ENCODE measurements around the gene ACTR3C.

ACTR3C gene
- total RNA-seq: 0.13 to 1.4 (median 0.86) reads per million in 18 experiments

DNA sequence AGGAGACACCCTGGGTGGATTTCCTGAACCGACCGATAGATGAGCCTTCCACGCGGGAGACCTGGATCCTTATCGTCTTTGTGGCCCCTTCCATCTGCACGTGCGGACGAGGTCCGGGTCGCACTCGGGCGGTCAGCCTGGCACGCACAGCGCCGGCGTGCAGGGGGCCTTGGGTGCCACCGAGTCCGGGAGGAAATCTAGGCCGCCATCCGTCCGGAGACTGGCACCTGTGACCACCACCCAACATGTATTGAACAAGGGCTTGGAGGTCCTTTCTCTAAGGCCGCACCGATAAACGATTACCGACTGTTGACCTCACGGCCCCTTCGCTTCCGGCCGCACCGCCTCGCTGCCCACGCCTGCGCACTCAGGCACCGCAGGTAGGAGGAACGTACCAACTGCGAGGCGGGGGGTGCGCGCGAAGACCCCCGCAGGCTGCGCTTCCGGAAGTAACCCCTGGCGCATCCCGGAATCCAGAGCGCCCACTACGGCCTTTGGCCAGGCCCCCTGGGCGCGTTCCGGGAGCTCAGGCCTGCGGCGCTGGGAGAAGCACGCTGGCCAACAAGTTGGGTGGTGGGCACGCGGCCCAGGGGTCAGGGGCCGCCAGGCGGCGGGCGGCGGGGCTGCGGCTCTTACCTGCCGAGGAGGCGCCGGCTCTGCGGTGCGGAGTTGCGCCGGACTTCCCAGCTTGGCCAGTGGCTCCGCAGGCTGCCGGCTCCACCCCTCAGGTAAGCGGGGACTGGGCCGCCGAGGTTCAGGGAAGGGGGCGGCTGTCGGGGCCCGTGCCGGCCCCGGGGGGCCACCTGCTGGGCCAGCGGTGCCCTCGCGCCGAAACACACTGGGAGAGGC lies at the start of gene ACTR3C, which contains the start of gene LRRC61:
Gene ACTR3C, minus strand, starts transcription at position 713 of the 849 bp plus-strand sequence. CDS start 28,249 bp downstream, outside the sequence.
Gene LRRC61, plus strand, starts transcription at position 523 of the 849 bp plus-strand sequence. CDS start 13,507 bp downstream, outside the sequence.
- peak; percentile 11 to 37 for DNase-seq

DNA sequence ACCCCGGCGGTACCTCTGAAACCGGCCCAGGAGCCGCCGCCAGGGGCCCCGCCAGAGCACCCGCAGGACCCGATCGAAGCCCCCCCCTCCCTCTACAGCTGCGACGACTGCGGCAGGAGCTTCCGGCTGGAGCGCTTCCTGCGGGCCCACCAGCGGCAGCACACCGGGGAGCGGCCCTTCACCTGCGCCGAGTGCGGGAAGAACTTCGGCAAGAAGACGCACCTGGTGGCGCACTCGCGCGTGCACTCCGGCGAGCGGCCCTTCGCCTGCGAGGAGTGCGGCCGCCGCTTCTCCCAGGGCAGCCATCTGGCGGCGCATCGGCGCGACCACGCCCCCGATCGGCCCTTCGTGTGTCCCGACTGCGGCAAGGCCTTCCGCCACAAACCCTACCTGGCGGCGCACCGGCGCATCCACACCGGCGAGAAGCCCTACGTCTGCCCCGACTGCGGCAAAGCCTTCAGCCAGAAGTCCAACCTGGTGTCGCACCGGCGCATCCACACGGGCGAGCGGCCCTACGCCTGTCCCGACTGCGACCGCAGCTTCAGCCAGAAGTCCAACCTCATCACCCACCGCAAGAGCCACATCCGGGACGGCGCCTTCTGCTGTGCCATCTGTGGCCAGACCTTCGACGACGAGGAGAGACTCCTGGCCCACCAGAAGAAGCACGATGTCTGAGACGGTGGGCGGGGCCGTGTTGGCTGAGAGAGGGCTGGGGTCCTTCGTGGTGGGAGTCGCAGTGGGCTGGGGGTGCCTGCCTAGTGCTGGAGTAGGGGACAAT lies 49.1 kb upstream of the ACTR3C start:
- DNase-seq: no peak

- no peak for DNase-seq
Measured at GRCh38 chr7:150371996-150372270, 48.6 kb upstream of the ACTR3C start.

GRCh38 chr7:150371131-150371995 lies 48.0 kb upstream of the ACTR3C start:
- no peak for DNase-seq

DNA sequence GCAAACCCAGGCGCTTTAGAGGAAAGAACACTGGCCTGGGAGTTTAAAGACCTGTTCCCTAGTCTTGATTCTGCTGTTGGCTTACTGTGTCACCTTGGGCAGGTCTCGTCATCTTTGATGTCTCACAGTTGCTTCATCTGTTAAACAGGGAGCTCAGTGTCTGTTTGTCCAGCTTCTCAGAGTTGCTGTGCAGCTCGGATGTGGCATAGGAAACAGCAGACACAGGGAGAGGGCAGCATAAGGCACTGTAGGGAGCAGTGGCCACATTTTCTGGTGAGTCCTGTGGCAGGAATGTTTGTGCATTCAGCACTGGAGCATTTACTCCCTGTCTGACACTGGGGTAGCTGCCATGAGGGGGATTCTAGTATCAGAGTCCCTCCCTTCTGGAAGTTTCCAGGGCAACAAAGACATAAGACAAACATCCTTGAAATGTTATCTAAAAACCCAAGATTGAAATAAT lies 47.3 kb upstream of the ACTR3C start:
- DNase-seq: no peak

GRCh38 chr7:150369748-150370501 lies 46.6 kb upstream of the ACTR3C start:
- no peak for DNase-seq

DNA sequence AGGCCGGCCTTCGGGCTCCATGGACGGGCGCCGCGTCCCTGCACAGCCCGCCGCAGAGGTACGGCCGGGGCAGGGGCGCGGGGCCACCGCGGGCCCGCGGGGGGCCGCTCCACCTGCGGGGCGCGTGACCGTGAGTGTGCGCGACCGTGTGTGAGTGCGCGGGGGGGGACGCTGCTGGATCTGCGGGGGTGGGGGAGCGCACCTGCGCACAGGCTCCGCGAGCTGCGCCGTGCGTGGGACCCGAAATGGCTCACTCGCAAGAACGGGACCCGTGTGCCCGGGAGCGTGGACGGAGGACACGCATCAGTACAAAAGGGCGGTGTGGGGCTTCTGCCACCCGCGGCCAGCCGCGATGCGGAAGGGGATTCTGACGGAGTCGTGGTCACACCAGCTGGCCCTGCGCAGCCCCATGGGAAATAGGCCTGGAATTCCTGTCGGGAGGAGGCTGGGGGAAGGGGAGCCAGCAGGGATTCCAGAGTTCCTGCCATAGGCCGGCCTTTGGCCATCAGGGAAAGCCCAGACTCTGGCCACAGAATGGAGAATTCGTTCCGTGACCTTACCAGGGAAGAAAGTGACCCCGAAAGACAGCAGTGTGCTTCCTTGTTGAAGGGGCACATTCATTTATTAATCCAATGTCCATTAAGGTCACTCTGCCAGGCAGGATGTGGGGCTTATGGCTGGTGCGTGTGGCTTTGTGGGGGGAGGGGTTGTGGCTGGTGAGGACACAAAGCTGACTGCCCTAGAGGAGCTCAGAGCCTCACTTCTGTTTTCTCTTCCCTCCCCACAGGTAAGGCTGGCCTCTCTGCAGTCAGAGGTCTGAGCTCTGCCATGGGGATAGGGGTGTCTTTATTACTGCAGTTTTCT lies 45.8 kb upstream of the ACTR3C start:
- DNase-seq: peak; percentile 24 to 48

DNA sequence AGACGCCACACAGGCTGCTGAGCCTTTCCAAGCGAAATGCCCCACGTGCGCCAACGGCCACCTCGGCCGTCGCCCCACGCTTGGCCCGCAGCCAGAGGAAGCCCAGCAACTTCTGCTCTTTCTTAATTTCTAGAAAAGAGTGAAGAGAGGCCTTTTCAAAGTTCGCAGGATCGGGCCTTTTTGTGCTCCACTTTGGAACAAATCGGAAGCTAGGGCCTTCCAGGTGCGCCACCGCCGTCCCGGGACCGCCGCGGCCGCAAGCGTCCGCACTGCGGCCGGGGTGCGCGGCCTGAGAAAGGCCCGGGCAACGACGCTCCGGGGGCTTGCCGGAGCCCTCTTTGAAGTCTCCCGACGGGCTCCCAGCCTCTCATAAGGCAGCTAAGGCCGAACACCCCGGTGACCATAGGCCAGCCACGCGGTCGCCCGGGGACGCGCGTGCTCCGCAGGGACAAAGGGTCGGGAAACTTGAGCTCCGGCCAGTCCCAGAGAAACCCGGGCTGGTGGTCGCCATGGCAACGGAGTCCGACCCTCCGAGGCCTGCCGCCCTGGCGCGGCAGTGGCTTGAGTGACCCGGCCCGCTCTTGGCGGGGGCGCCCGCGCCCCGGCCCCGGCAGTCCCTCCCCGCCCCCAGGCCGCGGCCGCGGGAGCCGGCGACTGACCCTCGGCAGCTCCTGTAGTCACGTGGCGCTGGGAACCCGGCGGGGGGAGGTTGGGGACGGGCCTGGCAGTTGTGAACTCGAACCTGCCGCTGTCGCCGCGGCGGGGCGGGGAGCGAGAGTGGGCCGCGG lies 44.9 kb upstream of the ACTR3C start, which contains the start of gene REPIN1:
Gene REPIN1, plus strand, starts transcription at position 727 of the 788 bp plus-strand sequence. CDS start 890 bp downstream, outside the sequence.
- DNase-seq: peak; percentile 78 to 89

DNA sequence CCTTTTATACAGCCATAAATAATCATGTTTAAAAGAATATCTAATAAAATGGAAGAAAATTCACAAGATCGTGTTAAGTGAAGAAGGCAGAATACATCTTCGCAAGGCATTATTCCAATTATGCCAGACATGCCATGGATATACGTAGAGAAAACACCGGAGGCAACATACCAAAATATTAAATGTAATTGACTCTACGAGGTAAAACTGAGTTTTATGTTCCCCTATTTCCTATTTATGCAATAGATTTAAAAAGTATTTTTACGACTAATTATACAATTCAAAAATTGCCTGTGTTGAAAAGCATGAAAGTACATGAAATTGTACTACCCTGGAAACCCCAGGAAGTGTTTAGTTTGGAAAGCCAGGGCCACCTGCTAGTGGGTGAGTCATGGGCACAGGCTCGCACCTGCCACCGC lies 44.3 kb upstream of the ACTR3C start:
- no peak for DNase-seq

GRCh38 chr7:150365673-150366398 lies 42.5 kb upstream of the ACTR3C start:
- DNase-seq: peak; percentile 35 to 78

- DNase-seq: no peak
Measured at GRCh38 chr7:150365194-150365593, 41.8 kb upstream of the ACTR3C start.

DNA sequence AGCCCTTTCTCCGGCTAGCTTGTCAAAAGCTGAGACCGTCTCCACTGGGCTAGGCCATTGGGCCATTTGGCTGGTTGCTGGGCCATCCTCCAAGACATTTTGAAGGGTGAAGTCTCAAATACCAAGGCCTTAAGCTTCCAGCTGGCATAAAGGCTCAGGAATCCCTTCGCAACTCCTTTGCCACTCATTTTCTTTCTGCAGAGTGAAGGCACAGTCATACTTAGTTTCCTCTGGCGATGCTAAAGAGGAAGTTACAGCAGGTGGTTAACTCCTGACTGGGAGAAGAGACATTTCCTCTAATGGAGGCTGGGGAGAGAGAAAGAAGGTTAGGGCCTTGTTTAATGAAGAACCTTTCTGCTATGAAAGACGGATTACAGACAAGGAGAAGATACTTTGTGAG lies 40.5 kb upstream of the ACTR3C start:
- DNase-seq: peak; percentile 80 to 82

DNA sequence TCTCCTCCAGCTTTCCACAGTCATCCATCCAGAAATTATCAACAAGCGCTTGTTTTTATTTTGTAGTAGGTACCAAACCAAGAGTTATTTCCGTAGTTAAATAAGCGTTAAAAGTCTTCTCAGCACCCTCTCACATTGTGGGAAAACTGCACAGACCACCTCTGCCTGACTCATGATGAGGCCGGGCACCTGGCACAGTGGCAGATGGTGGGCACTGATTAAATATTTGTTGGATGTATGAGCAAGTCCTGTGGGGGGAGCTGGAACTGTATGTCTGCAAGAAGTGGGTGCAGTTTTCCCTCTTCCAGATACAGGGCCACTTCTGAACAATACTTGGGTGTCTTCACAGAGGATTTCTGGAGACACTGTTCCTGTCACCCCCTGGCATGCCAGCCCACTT lies 40.0 kb upstream of the ACTR3C start:
- DNase-seq: no peak

- DNase-seq: no peak
Measured at GRCh38 chr7:150361807-150362621, 38.7 kb upstream of the ACTR3C start.

DNA sequence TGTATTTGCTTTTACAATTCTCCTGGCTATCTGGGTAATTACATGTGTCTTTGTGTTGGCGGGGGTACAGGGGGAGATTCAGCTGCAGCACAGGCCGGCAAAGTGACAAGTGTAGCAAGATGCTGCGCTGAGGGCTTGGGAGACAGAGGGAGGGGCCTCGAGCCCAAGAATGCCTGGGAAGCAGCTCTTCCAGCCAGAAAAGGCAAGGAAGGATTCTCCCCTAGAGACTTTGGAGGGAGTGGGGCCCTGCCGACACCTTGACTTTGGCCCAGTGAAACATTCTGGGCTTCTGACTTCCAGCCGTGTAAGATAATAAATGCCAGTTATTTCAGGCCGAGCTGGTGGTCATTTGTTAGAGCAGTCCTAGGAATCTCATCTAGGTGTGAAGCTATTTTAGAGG lies 38.1 kb upstream of the ACTR3C start:
- DNase-seq: no peak

DNA sequence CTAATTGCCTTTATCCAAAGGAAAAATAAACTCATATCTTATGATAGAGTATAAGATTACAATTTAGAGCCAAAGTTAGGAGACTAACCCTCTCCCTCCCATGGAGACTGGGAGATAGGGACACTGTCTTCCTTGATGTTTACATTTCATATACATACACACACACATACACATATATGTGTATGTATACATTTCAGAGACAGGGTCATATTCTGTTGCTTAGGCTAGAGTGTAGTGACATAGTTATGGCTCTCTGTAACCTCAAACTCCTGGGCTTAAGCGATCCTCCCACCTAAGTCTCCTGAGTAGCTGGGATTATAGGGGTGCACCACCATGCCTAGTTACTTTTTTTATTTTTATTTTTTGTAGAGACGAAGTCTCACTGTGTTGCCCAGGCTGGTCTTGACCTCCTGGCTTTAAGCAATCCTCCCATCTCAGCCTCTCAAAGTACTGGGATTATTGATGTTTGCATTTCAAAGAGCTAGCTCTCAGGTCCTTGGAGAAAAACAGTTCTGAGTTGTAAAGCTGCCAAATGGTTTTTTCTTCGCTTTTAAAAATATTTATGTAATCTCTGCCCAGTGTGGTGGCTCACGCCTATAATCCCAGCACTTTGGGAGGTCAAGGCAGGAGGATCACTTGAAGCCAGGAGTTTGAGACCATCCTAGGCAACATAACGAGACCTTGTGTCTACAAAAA lies 37.2 kb upstream of the ACTR3C start:
- no peak for DNase-seq

- no peak for DNase-seq
Measured at GRCh38 chr7:150359622-150360362, 36.4 kb upstream of the ACTR3C start.

Data from inflammatory macrophage (primary cell).